HG03108 (cell line): Measurements from ENCODE around the gene NUCKS1.

ENCODE experiments used
- ATAC-seq: cut with Tn5 transposase; IDR thresholded peaks from one replicate; pipeline ENCODE4 v1.9.1; 2021; ENCODE audit warnings: moderate library complexity; ENCODE audit not compliant: unreplicated experiment

NUCKS1 gene, protein sequence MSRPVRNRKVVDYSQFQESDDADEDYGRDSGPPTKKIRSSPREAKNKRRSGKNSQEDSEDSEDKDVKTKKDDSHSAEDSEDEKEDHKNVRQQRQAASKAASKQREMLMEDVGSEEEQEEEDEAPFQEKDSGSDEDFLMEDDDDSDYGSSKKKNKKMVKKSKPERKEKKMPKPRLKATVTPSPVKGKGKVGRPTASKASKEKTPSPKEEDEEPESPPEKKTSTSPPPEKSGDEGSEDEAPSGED

DNA sequence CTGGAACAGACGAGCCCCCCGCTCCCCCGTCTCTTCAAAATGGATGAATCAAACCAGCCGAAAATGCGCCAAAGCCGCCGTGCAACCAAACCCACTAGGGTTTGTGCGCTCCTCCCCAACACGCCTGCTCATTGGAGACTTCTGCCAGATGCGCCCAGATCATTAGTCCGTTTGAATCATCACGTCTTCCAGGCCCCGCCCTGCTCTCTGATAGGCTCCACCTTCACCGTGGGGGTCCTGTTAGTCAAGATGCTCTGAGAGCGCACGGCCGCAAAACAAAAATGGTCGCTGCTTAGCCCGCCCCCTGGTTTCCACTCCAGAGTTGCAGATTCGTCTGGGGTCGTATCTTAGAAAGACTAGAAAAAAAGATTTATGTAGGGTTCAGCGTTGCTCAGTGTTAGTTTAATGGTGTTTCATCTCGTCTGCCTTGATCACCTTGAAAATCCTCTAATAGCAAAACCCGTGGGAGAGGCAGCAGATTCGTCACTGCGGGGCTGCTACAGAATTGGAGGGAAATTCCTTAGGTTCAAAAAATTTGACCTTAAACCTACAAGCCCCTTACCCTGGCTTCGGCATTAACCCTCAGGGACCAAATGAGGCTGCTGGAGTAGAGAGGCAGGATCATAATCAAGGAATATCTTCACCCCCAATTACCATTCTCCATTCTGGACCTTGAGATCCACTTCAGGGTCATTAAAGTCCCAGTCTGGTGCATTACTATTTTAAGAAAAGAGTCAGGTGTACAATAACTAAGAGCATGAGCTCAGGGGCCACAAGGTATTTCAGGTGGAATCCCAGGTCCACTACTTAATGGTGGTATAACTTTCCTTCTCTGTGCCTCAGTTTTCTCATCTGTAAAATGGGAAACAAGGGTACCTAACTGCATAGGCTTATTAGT lies at the start of gene NUCKS1:
TSS of gene NUCKS1 (minus strand) at position 45 of the 898 bp plus-strand sequence. CDS start 209 bp downstream, outside the sequence.
- peak; percentile 82 for ATAC-seq

DNA sequence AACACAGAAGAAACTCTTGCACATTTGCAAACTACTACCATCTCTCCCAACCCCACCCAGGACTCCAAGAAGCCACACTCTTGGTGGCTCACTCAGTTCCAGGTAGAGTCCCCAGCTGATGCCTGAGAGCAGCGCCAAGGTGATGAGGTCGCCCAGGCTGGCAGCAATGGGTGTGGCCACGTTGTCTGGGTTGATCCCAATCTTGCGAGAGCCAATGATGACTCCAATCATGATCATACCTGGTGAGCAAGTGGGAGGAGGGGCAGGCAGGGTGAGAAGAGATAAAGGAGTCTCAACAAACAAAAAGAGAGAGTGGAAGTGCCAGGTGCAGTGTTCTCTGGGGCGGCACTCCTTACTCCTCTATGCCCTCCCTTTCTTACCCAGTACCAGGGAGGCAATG lies 48.6 kb upstream of the NUCKS1 start:
- ATAC-seq, result no peak

DNA sequence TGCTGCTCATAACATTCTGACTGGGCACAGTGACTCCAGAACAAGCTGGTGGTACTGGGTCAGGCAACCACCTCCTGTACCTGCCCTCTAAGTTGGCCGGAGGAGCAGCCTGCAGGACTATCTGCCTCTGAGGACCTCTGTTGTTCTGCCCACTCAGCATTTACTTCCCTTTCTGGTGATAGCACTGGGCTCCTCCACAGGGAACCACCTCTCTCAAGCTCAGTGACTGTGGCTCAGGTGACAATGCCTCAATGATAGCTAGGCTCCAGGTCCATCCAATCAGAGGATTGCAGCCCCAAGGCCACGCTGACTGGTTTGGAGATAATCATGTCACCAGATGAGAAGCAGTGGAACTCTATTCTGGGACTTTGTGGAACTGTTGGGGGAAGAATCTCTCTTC lies 47.2 kb upstream of the NUCKS1 start:
- no peak for ATAC-seq

DNA sequence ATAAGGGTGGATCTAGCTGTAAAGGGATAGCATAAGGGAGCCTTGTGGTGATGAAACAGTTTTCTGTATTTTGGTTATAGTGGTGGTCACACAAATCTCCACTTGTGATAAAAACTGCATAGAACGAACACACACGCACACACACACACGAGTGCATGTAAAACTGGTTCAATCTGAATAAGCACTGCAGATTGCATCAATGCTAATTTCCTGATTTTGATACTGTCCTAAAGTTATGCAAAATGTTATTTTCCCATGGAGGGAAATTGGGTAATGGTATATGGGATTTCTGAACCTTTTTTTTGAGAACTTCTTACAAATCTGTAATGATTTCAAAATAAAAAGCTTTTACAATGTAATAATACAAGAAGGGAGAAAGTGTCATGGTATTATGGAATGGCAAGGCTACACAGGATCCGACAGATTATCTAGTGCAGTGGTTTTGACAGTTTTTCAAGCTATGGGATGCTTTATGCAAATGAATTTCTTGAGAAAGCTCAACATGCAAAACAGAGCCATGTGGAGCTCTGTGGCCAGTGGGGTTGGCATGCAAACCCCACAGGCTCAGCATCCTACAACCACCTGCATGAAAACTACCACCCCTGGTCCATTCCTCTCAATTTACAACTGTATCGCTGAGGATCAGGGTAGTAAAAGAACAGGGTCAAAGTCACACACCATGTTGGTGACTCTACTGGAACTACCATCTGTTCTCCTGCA lies 44.2 kb upstream of the NUCKS1 start:
- no peak for ATAC-seq

DNA sequence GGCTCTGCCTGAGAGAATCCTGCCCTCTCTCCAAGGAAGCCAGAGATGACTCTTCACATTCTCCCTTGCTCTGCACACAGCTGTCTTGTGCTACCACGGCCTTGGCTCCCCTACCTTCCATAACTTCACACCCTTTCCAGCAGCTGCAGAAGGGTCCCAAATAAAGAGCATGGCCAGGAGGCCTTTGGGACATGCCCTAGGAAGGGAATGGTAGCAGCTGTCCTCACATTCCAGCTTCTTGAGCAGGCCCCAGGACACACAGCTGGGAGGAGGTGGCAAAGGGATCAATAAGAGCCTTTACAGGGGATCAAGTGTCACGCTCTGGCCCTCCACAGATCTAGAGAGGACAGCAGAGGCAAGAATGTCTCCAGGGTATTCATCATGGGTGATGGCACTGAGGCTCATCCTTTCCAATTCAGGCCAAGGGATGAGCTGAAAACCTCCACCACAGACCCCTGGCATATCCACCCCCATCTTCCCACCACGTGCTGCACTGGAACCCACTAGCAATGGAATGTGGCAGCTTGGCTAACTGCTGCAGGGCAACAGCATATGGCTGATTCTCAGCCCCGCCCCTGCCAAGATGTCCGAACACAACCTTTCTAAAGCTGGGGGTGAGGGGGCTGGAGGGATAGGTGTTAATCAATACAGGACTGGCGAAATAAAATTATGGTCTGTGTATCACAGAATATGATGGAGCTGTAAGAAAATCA lies 43.1 kb upstream of the NUCKS1 start:
- ATAC-seq, result no peak

DNA sequence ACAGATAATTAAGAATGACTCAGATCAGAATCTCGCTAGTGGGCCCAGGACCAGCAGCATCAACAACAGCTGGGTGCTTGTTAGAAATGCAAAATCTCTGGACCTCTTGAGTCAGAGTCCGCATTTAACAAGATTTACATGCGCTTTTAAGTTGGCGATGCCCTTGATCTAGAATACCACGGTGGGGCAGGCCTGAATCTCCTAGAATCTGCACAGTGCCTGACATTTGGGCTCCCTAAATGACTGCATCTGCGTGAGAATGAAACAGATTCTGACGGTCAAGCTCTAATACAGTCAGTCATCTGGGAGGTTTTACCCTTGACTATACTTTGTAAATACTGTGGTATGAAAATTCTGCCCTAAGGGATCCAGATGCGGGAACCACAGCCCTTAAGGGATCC lies 42.5 kb upstream of the NUCKS1 start:
- ATAC-seq, result no peak

DNA sequence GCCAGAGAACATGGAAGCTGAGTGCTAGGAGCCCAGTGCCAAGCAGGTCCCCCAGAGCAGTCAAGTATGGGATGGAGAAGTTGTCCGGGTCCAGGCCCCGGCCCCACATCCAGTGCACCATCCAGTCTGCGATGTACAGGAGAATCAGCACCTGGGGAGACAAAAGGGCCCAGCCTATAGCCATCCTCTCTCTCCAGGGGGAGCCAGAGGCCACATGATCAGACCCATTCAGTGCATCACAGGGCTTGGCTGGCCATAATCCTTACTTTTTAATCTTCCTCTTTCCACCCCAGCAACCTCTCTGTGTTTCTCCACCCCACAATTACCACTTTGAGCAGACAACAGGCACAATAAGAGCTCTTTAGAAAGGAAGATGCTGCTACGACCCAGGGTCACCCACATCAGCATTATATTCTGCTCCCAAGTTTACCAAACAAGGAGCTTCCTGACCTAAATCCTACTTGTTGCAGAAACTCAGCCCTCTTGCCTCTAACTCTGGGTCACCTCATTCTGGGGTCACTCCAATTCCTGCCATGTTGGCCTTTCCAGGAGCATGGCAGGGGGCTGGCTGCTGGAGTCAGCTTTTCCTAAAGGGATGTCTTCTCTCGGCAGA lies 41.7 kb upstream of the NUCKS1 start:
- peak; percentile 51 for ATAC-seq

DNA sequence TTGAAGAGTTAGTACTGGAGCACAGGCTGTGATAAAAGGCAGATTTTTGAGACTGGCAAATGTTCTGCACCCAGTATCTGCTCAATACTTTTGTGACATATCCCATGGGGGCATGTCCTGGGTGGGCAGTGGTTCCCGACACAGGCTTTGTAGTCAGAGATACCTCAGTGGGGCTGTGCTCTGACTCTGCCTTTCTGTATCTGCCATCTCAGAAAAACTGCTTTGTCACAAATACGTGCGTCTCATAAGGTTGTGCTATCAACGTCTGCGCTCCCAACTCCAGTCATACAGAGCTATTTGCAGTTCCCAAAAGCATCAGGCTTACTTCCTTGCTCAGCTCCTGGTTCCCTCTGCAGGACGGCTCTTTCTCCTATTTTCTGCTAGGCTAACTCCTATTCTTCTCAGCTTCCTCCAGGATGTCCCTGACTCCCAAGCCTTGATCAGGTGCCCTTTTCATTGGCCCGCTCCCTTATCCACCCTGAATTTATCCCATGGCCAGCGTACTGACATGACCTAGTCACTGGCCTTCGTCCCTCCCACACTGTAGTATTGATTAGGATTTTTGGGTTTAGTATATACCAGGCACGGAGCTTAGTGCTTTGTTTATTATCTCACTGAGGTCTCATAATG lies 37.4 kb upstream of the NUCKS1 start:
- no peak for ATAC-seq

DNA sequence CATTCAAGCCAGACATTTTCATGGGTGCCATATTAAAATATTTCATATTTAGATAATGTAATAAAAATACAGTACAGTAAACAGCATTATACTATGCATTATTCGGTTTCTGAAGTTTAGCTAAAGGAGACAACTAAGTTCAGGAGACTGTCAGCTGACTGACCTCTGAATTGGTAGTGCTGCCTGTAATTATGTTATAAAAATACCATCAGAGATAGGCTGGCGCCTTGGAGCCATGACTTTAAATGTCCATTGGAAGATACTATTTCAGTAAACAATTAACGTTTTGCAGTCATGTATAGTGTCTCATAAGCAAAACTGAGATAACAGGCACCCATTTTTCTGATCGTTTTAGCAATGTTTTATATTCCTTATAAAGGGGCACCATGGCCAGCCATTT lies 36.6 kb upstream of the NUCKS1 start:
- no peak for ATAC-seq

DNA sequence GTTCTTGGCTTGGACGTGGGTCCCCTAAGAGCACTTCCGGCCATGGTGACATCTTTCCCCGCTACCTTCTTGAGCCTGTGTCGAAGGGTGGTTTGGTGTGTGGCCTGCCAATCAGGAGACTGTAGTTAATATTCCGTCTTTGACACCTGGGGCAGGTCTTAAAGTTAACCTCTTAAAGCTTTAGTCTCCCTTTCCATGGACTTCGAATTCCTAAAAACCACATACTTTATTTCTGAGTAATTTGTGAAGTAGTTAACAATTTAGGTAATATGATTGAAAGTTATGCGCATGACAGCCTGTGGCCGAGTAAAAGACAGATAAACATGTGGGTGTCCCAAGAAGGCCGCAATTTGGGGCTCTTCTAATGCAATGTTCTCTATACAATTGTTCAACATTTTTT lies 35.5 kb upstream of the NUCKS1 start:
- no peak for ATAC-seq

DNA sequence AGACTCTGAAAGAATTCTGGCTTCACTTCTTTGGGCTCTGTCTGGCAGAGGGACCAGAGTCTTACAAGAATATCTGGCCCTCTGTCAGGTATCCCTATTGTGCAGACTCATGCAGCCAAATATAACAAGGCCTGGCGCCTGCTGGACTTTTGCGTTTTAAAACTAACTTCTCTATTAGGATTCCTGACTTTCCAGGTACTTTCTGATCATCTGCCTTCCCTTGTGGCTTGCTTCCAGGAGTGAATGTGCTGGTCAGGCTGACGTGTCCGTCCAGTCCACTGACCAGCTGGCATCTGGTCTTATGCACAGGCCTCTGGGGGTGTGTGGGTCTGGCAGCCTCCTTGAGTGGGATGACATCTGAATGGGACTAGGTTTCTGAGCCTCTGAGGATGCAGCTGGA lies 33.9 kb upstream of the NUCKS1 start:
- ATAC-seq, result no peak

DNA sequence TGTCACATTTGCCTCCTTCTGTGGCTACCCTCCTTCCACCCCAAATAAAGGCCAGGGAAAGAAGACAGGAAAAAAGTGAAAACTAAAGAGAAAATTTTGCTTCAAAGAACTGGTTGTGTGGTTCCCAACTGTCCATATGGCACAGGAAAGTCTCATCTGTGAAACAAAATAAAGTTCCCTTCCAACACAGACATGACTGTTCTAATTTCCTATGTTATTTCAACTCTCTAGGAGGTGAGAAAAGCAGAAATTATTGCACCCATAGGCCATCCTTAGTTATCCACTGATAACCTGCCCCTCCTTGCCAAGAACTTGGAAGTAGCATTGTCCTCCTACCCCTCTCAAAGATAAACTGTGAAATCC lies 33.4 kb upstream of the NUCKS1 start:
- ATAC-seq, result no peak

DNA sequence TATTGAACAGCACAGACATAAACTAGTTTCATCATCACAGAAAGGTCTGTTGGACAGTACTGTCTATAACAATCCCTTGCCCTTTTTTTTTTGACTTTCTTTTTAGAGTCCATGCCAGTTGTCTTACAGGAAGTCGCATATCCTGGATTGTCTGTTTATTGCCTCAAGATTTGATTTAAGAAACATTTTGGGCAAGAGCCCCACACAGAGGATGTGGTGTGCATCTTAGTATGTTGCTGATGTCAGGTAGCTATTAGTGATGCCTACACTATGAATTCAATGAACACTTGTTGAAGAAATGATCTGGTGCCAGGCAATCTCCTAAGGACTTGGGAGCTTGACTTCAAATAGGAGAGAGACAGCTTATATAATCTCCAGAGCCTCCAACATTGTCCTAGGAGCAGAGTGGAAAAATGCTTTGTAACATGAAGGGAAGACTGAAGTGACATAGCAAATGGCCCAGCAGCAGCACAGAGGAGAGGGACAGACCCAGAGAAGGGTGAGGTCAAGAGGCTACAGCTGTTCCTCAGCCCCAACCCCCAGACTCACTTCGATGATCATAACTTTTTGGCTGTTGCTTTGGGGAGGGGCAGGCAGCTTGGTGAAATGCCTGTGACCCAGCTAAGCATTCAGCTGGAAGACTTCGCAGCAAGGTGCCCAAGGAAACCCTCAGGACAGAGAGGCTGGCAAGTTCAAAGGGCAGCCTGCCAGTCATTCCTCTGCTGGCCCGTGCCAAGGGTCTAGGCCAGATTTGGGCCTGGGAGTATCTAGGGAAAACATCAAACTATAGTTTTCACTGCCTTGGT lies 32.8 kb upstream of the NUCKS1 start:
- ATAC-seq, result no peak

DNA sequence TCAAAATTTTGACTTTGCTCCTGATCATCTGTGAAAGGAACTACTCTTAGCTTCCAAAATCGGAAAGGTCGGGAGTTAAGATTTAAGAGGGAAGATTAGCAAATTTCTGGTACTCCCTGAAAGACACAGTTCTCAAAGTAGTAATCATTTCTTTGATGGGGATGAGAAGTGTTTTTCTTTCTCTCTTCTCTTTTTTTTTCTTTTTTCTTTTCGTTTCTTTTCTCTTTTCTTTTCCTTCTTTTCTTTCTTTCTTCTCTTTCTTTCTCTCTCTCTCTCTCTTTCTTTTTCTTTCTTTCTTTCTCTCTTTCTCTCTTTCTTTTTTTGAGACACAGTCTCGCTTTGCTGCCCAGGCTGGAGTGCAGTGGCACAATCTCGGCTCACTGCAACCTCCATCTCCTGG lies 30.4 kb upstream of the NUCKS1 start:
- no peak for ATAC-seq

DNA sequence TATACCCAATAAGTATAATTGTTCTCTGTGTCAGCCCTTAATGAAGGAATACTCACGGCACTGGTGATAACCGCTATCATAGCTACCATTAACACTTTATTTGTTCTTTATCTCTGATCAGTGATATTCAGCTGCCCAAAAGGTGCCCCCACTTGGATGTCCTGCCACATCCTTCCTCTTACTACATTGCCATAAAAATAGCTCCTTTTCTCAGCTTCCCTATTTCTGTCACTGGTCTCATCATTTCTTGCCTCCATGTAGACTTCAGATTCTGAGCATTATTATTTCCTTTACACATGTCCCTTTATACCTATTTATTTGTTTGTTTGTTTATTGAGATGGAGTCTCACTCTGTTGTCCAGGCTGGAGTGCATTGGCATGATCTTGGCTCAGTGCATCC lies 28.0 kb upstream of the NUCKS1 start:
- no peak for ATAC-seq

DNA sequence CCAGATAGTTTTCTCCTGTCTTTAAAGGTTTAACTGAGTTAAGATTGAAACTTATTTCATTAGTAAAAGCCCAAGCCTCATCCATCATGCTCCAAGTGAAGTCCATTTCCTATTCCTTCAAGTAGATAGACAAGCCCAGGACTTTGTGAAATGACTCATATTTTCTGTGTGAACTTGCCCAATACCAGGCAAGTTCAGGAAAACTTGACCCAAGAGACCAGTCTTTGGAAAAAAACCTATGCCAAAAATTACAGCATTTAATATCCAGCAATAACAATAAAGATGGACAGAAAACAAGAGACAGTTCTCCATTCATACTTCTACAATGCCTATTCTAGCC lies 25.7 kb upstream of the NUCKS1 start:
- ATAC-seq, result no peak

DNA sequence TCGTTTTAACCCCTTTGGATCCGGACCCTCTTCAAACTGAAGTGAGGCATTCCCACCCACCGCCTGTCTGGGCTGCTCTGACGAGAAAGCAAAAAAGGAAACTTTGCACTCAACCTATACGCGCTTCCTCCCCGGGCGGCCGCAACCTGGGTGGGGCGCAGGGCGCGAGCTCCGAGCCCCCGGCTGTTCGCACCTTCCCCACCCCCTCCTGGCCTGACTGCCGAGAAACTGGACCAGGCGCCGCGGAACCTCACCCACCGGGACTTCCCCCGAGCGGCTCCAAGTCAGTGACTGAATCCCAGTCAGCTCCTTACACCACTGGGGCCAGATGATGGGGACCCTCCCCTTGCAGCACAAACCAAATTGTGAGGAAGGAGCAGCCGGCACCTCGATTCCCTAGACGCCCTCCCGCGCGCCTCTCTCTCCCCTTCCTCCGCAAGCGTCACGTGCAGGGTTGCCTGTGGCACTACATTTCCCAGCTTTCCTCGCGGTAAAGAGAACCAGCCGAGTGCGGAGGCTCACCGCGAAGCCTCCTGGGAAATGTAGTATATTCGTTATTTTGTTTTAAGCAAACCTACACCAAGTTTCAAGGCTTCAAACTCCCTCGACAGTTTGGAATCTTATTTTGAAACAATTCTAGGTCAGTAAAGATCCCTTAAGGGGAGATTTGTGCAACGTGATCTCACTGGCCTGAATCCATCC lies 25.2 kb upstream of the NUCKS1 start, which contains the start of gene RAB29:
TSS of gene RAB29 (minus strand) at position 468 of the 702 bp plus-strand sequence. CDS start 526 bp downstream, outside the sequence.
- ATAC-seq, result peak; percentile 82

DNA sequence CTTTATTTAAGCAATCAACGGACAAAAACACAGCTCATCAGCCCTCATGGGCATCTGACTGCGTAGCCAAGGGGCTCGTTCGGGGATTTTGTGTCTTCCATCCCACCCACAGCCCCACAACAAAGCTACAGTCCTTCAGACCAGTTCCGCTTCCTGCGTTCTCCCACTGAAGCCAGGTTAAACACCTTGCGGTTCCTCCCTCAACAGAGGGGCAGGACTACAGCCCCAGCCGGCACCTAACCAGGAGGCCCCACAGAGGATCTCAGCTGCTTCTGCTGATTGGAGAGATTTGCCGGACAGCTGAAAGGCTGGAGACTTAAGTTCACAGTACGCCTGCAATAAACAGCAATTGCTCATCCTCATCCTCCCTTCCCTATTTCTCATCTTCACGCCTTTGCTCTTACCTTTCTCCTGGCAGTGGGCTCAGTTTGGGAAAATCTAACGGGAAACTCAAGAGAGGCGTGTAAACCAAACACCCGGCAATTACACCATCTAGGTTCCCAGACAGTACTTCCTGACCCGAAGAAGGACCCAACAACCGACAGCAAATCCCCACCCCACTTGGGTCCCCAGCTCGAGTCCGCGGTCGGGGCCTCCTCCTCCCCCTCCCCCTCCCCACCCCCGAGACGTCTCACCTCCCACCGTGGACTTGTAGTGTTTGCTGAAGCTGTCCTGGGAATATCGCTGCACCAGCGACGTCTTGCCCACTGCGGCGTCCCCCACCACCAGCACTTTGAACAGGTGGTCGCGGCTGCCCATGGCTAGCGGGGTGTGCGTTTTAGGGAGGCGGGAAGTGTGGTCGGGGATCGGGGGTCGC lies 24.4 kb upstream of the NUCKS1 start:
- no peak for ATAC-seq
